ENCODE results near the gene LRRC4C.

Gene LRRC4C

DNA sequence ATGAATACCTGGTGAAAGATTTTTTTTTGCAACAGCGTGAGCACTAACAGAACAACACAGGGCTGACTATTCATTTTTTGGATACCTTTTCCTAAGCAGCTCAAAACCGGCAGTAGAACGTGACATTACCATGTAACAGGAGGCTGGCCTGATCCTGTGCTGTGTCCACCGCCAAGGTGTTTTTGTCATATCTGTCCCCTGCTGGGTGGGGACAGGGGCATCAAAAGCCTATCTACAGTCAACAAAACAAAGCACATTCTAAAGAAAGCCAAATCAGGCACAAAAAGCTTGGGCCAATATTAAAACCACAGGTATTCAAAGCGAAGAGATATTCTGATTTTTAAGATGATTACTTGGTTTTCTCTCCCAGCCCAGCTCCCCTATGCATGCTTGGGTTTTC is 151.2 kb downstream of the LRRC4C start:
- no peaks in the 10 kb centered on the region for H3K79me2 ChIP-seq (ENCODE audit: insufficient read depth, low read length)
- H2AFZ ChIP-seq (ENCODE audit: low read depth, low read length) = no peak overlapping the region
- TF ChIP-seq CTCF (IDR thresholded peaks at IDR 0.05; ENCODE audit: borderline replicate concordance, extremely low read depth, low read length, poor library complexity, severe bottlenecking) (no peak), EZH2 (IDR thresholded peaks at IDR 0.05; ENCODE audit: borderline replicate concordance, low read depth, low read length, severe bottlenecking) (no peak)
- ATAC-seq (ENCODE audit: insufficient read depth, low read depth) (no peak), DNase-seq (no peak)
- H3K4me2 ChIP-seq (ENCODE audit: insufficient read depth, low read length) = no peak overlapping the region
- H3K27ac ChIP-seq (ENCODE audit: low read length) = no peak overlapping the region
- H3K27me3 ChIP-seq (ENCODE audit: insufficient read depth, low read length, poor library complexity) = no peaks in the 10 kb centered on the region
- H3K4me3 ChIP-seq (ENCODE audit: low read depth in 1 of 2, low read length in 2 of 2) = no peak overlapping the region
- no peak overlapping the region for H3K9ac ChIP-seq (ENCODE audit: low read depth, low read length)
- no peaks in the 10 kb centered on the region for H3K9me3 ChIP-seq (ENCODE audit: insufficient read depth, low read length, severe bottlenecking)
- H3K4me1 ChIP-seq (ENCODE audit: insufficient read depth, low read length) = no peaks in the 10 kb centered on the region
- H4K20me1 ChIP-seq (ENCODE audit: insufficient read depth, low read length) = no peaks in the 10 kb centered on the region
- H3K36me3 ChIP-seq (ENCODE audit: insufficient read depth, low read length) = no peaks in the 10 kb centered on the region

GRCh38 chr11:41307296-41308080 is 152.0 kb downstream of the LRRC4C start:
- no peak for DNase-seq
- TF ChIP-seq CTCF (IDR thresholded peaks at IDR 0.05; ENCODE audit: borderline replicate concordance, extremely low read depth, low read length, poor library complexity, severe bottlenecking) (no peak), EZH2 (IDR thresholded peaks at IDR 0.05; ENCODE audit: borderline replicate concordance, low read depth, low read length, severe bottlenecking) (no peak)
- ATAC-seq (ENCODE audit: insufficient read depth, low read depth) = no peak
- no peak overlapping the region for H3K27ac ChIP-seq (ENCODE audit: low read length)
- no peak overlapping the region for H2AFZ ChIP-seq (ENCODE audit: low read depth, low read length)
- H3K9ac ChIP-seq (ENCODE audit: low read depth, low read length) = no peak overlapping the region
- no peaks in the 10 kb centered on the region for H3K27me3 ChIP-seq (ENCODE audit: insufficient read depth, low read length, poor library complexity)
- H3K4me2 ChIP-seq (ENCODE audit: insufficient read depth, low read length) = no peak overlapping the region
- H3K4me3 ChIP-seq (ENCODE audit: low read depth in 1 of 2, low read length in 2 of 2) = no peak overlapping the region
- no peaks in the 10 kb centered on the region for H3K36me3 ChIP-seq (ENCODE audit: insufficient read depth, low read length)
- H3K4me1 ChIP-seq (ENCODE audit: insufficient read depth, low read length) = no peaks in the 10 kb centered on the region
- no peaks in the 10 kb centered on the region for H4K20me1 ChIP-seq (ENCODE audit: insufficient read depth, low read length)
- no peaks in the 10 kb centered on the region for H3K79me2 ChIP-seq (ENCODE audit: insufficient read depth, low read length)
- no peaks in the 10 kb centered on the region for H3K9me3 ChIP-seq (ENCODE audit: insufficient read depth, low read length, severe bottlenecking)

DNA sequence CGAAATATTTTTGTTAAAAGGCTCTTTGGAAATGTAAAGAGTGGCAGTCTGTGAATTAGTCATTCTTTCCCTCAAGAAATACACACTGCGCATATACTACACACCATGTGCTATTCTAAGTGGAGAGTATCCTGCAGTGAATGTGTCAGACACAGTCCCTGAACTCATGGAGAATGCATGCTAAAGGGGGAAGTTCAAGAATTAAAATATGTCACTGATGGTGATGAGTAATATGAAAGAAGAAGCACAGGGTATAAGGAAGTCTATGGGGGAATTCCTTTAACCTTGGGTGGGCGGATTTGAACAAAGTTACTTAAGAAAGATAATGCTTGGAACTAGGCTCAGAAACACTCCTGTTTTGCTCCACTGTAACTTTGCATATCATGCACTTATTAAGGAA is 153.0 kb downstream of the LRRC4C start:
- Histone ChIP-seq H3K27me3 (ENCODE audit: insufficient read depth, low read length, poor library complexity) (no peaks in the 10 kb centered on the region), H3K4me3 (ENCODE audit: low read depth in 1 of 2, low read length in 2 of 2) (no peak overlapping the region), H3K4me1 (ENCODE audit: insufficient read depth, low read length) (no peaks in the 10 kb centered on the region), H3K4me2 (ENCODE audit: insufficient read depth, low read length) (no peak overlapping the region), H4K20me1 (ENCODE audit: insufficient read depth, low read length) (no peaks in the 10 kb centered on the region), H3K79me2 (ENCODE audit: insufficient read depth, low read length) (no peaks in the 10 kb centered on the region), H3K27ac (ENCODE audit: low read length) (no peak overlapping the region), H2AFZ (ENCODE audit: low read depth, low read length) (no peak overlapping the region), H3K9me3 (ENCODE audit: insufficient read depth, low read length, severe bottlenecking) (no peaks in the 10 kb centered on the region), H3K36me3 (ENCODE audit: insufficient read depth, low read length) (no peaks in the 10 kb centered on the region), H3K9ac (ENCODE audit: low read depth, low read length) (no peak overlapping the region)
- no peak for ATAC-seq (ENCODE audit: insufficient read depth, low read depth)
- TF ChIP-seq EZH2 (IDR thresholded peaks at IDR 0.05; ENCODE audit: borderline replicate concordance, low read depth, low read length, severe bottlenecking) (no peak), CTCF (IDR thresholded peaks at IDR 0.05; ENCODE audit: borderline replicate concordance, extremely low read depth, low read length, poor library complexity, severe bottlenecking) (no peak)
- no peak for DNase-seq
